K562 (cell line): Measurements from ENCODE around the gene TFRC. TPM values are rescaled to one million over a fixed set of nuclear protein-coding genes. Genes with fewer than 3 reads are reported as not detected.

Experiments used
- ATF1 ChIP-seq, 2 experiments: fragments of 450-650 bp in 1 of 2; IDR thresholded peaks; 2 replicates each; pipeline ENCODE4 v1.6.1; 2016; ENCODE audit warnings: missing compliant biosample characterization in 1 of 2, missing genetic modification characterization in 1 of 2
- KAT2B ChIP-seq: IDR thresholded peaks from one replicate; pipeline ENCODE4 v1.6.1; 2012; ENCODE audit warnings: low read depth, mild to moderate bottlenecking, control low read depth, inconsistent platforms, low read length, moderate library complexity
- MAX ChIP-seq: sonication (generic); formaldehyde crosslinking; IDR thresholded peaks from 2 replicates; pipeline ENCODE4 v1.9.0; 2022; ENCODE audit warnings: mild to moderate bottlenecking, missing genetic modification reagents
- MAZ ChIP-seq, 2 experiments: fragments of 450-650 bp in 1 of 2; sonication (generic) in 1 of 2; formaldehyde crosslinking; IDR thresholded peaks in 1 of 2; conservative IDR thresholded peaks in 1 of 2; 2 replicates each; pipeline versions ENCODE4 v1.4.0 to v1.5.0; 2020; ENCODE audit warnings: mild to moderate bottlenecking in 1 of 2, missing genetic modification reagents in 1 of 2
- POLR2G ChIP-seq: fragments of 200-400 bp; formaldehyde crosslinking; IDR thresholded peaks from 2 replicates; pipeline ENCODE4 v1.6.1; 2017; ENCODE audit warnings: low read depth, mild to moderate bottlenecking, antibody characterized with exemption, low read length, moderate library complexity
- RBM15 ChIP-seq: fragments of 200-400 bp; formaldehyde crosslinking; IDR thresholded peaks from 2 replicates; pipeline ENCODE4 v1.6.1; 2018; ENCODE audit warnings: mild to moderate bottlenecking, low read length, moderate library complexity; ENCODE audit not compliant: insufficient read depth
- RBM22 ChIP-seq: fragments of 200-400 bp; formaldehyde crosslinking; IDR thresholded peaks from 2 replicates; pipeline ENCODE4 v1.6.1; 2018; ENCODE audit warnings: low read length, low read depth; ENCODE audit not compliant: poor library complexity, severe bottlenecking
- SREBF2 ChIP-seq: sonication (generic); formaldehyde crosslinking; IDR thresholded peaks from 2 replicates; pipeline ENCODE4 v1.4.0; 2020; ENCODE audit warnings: mild to moderate bottlenecking, missing genetic modification reagents
- SUPT5H ChIP-seq: fragments of 450-650 bp; IDR thresholded peaks from 2 replicates; pipeline ENCODE4 v1.6.1; 2016
- TRIM25 ChIP-seq: fragments of 450-650 bp; IDR thresholded peaks from 2 replicates; pipeline ENCODE4 v1.7.0; 2016; ENCODE audit warnings: borderline replicate concordance
- USF2 ChIP-seq: sonication (generic); formaldehyde crosslinking; IDR thresholded peaks from 2 replicates; pipeline ENCODE4 v1.5.0; 2020; ENCODE audit warnings: missing genetic modification reagents
- ZBTB17 ChIP-seq: fragments of 450-650 bp; formaldehyde crosslinking; IDR thresholded peaks from 2 replicates; pipeline ENCODE4 v1.4.0; 2020; ENCODE audit warnings: mild to moderate bottlenecking
- ZNF518B ChIP-seq: fragments of 250-450 bp; sonication (Bioruptor Pico); IDR thresholded peaks from 2 replicates; pipeline ENCODE4 v1.5.0; 2021; ENCODE audit warnings: mild to moderate bottlenecking, moderate library complexity
- polyA plus RNA-seq, 8 experiments: library from polyadenylated mRNA; depleted of rRNA in 4 of 8; stranded (reverse) in 5 of 8; unstranded in 3 of 8; fragments of >200 nt; fragmentation: Nextera tagmentation in 2 of 8; fragmentation: Illumina TruSeq in 1 of 8; extraction: Ambion mirVana in 2 of 8; extraction: Trizol in 1 of 8; gene quantifications; 2 replicates each; pipeline versions ENCODE4 v1.2.1 to v1.2.3, GENCODE V29; 2011 to 2014; ENCODE audit warnings: inconsistent platforms in 1 of 8, missing spikeins in 1 of 8
- total RNA-seq, 7 experiments: library from RNA; depleted of rRNA in 6 of 7; stranded (reverse); fragments of >200 nt in 6 of 7; fragmentation: Illumina TruSeq in 2 of 7; extraction: Trizol in 2 of 7; gene quantifications; 2 replicates each; pipeline versions ENCODE4 v1.2.1 to v1.2.3, GENCODE V29; 2011 to 2021; ENCODE audit warnings: low replicate concordance in 1 of 7

TFRC gene
- total and polyA plus RNA-seq, 9 of the 15 experiments (the other 6 are each of a cell fraction or from before 2014, with no cell fraction given), result 149 to 679 (median 332) TPM

- TF ChIP-seq USF2 (CRISPR knock-in tag) (0 out of 2 replicates have a peak, but pooled peaks have one; percentile 3), RBM15 (no peak), TRIM25 (no peak), MAX (CRISPR knock-in tag) (0 out of 2 replicates have a peak, but pooled peaks have one; percentile 23), SREBF2 (no peak), ATF1 (CRISPR knock-in tag; IDR thresholded peaks at IDR 0.05) (no peak), ATF1 (tag; IDR thresholded peaks at IDR 0.05) (0 out of 2 replicates have a peak, but pooled peaks have one; percentile 8), ZBTB17 (0 out of 2 replicates have a peak, but pooled peaks have one; percentile 43), SUPT5H (peak; percentile 77), ZNF518B (CRISPR knock-in tag) (0 out of 2 replicates have a peak, but pooled peaks have one; percentile 7), MAZ (CRISPR knock-in tag; conservative IDR thresholded peaks at IDR 0.05 in 1 of 2, IDR thresholded peaks at IDR 0.05 in 1 of 2) (peak in 1 of 2 experiments; percentile 26; a peak in 2 of 4 replicates), KAT2B (no peak), RBM22 (peak; percentile 22), POLR2G (peak; percentile 68)
Observed at GRCh38 chr3:196047391-196048030, 34.4 kb downstream of the TFRC start (continued).
